Middle frontal gyrus (tissue), 1 donor: ENCODE measurements around the gene ALDH3B1.

Experiments
- DNase-seq: peaks from one replicate; pipeline ENCODE4 v3.0.0-alpha.2; 2015; ENCODE audit warnings: low spot score; ENCODE audit errors: extremely low spot score

ALDH3B1 gene

GRCh38 chr11:68071281-68072048 lies 61.3 kb downstream of the ALDH3B1 start:
- no peak for DNase-seq

GRCh38 chr11:68074584-68075352 lies 64.6 kb downstream of the ALDH3B1 start:
- no peak for DNase-seq

- DNase-seq: no peak
Observed at GRCh38 chr11:68076371-68077042, 66.4 kb downstream of the ALDH3B1 start.

- no peak for DNase-seq
Observed at GRCh38 chr11:68077617-68078582, 67.8 kb downstream of the ALDH3B1 start.
